ENCODE data around the gene WDR43.

WDR43 gene

DNA sequence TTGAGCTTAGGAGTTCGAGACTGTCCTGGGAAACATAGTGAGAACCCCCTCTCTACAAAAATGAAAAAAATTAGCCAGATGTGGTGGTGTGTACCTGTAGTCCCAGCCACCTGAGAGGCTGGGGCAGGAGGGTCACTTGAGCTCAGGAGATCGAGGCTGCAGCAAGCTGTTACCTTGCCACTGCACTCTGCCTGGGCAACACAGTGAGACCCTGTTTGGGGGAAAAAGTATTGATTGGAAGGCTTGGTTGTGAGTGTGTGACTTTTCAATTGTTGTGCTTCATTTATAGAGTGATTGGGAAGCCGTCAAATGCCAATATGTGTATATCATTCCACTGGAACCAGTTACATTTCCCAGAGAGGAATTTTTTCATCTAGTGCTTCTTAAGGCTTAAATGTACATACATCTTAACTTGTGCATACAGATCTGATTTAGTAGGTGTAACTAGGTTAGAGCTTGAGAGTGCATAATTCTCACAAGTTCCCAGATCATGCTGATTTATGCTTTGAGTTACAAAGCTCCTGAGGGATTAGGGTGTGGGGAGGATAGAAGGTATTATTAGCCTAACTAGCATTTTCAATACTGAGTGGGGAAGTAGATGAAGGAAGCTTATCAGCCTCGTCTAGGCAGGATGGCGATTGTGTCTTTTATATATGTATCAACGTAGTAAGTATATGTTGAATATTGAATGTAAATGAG is 15.3 kb downstream of the WDR43 start:
- DNase-seq: no peak

- peak in 1 of 2 donors; percentile 14 for DNase-seq
These were observed 21.5 kb downstream of the WDR43 start for GRCh38 chr2:28915939-28916338.

DNA sequence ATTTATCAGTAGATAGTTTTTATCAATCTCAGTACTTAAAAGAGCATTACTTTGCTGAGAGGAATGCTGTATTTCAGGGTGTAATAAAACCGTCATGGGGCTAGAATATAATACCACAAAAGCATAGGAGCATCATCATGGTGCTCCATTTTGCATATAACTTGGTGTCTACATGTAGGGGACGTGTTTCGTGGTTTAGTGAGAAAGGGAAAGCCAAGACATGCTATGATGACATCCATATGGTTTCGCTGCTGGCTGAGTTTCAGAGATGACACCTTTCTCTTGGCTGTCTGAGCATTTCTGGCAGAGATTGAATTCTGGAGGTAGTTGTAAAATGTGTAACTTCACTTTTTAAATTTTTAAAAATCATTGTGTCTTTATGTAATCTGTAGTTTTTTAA is 32.4 kb downstream of the WDR43 start:
- DNase-seq: no peak

DNA sequence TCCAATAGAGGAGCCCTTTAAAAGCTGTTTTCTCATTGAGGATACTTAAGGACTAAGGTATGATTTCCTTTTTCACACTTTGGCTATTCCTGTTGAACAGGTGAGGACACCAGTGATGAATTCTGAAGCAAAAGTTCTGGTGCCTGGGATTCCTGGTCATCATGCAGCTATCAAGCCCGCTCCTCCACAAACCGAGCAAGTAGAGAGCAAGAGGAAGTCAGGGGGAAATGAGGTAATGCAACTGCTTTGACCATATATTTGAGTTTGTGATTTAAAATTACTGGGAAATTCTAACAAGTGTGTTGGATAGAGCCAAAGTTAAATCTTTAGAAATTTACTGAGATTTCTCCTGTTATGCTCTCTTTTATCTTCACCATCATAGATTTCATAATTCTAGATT is 33.0 kb downstream of the WDR43 start:
- DNase-seq: no peak

DNA sequence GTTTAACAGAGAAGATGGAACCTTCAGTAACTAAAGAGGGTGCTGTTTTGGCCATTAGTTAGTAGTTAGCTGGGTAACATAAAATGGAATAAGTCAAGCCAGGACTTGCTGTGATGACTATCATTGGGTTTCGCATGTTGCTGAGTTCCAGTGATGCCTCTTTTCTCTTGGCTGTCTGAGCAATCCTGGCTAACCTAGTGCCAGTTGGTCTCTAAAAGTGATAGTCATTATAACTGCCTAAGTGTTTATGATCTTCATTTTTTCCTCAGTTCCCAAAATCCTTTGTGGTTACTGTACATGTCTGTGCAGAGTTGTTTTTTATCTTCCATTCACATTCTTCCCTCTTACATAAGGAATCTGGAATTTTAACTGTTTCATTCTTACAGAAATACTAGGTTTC is 33.4 kb downstream of the WDR43 start:
- DNase-seq: no peak

GRCh38 chr2:28929581-28929980 is 35.1 kb downstream of the WDR43 start:
- no peak for DNase-seq

DNA sequence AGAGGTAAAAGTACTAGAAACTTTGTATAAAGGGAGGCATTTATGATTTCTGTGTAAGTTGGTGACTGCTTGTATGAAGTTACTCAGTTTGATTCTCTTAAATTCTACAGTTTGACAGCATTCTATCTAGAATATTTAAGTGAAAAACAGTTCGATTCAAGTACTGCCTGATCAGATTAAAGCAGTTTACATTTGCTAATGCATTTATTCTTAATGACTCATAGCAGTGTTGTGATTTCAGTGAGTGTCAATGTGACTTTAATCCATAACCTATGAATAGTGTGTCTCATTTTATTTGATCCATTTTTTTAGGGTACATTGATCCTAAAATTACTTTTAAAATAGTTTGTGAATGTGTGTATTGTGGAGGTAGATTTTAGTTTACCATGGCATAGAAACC is 35.7 kb downstream of the WDR43 start:
- no peak for DNase-seq

GRCh38 chr2:28934769-28935168 is 40.3 kb downstream of the WDR43 start:
- DNase-seq: no peak

- DNase-seq: no peak
These were observed 46.5 kb downstream of the WDR43 start for GRCh38 chr2:28941008-28941407.

GRCh38 chr2:28944535-28945248 is 50.2 kb downstream of the WDR43 start:
- no peak for DNase-seq

DNA sequence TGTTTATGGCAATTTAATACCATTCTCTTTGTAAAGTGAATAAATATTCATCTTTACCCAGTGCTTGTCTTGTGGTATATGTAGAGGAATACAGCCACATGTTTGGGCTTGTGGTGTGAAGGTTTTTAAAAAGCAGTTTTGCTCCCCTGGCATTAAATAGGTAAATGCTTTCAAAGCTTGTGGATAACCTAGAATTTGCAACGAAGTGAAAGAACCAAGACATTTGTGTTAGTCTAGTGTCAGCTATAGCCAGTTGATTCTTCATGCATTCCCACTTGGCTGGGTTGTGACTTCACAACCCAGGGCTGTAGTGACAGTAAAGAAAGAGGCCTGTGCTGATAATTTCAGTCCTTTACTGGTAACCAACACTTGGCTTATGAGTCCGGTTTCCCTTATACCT is 53.7 kb downstream of the WDR43 start:
- DNase-seq: no peak

DNA sequence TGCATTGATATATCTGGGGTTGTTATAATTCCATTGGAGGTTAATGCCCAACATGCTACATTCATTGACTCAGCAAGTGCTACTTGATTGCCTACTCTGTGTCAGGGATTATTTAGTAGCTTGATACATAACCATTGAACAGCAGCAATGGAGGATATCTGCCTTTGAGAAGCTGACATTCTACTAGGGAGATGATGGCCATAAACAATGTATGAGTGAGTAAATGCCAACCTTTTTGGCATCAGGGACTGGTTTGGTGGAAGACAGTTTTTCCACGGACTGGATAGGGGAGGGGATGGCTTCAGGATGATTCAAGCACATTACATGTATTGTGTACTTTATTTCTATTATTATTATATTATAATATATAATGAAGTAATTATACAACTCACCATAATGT is 54.7 kb downstream of the WDR43 start:
- DNase-seq: no peak

- DNase-seq: no peak
These were observed 55.3 kb downstream of the WDR43 start for GRCh38 chr2:28949617-28950305.

DNA sequence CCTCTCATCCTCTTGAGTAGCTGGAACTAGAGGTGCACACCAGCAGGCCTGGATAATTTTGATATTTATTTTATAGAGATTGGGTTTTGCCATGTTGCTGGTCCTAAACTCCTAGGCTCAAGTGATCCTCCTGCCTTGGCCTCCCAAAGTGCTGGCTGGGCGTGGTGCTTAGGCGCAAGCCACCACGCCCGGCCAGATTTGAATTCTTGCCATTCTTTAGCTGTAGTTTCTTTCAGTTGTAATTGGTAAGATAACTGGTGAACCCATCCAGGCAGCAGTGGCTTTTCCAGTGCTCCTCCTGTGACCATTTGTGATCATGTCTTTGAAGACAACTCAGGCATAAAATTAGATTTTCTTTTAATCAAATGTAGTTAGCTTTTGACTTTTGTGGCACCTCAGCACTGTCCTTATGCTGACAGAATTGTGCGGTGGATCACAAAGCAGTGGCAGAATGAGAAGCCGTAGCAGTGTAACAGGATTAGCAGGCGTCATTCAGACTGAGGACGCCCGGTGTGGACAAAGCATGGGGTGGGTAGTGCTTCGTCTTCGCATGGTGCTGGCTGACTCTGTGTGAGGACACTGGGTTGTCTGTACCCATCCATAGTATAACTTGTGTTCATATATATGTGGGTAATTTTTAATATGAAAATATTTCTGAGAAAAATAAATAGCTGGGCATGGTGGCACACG is 56.6 kb downstream of the WDR43 start:
- DNase-seq: no peak

GRCh38 chr2:28951910-28952835 is 57.7 kb downstream of the WDR43 start:
- DNase-seq: peak; percentile 82 to 96

GRCh38 chr2:28952836-28953211 is 58.4 kb downstream of the WDR43 start:
- DNase-seq: peak; percentile 48 to 66

DNA sequence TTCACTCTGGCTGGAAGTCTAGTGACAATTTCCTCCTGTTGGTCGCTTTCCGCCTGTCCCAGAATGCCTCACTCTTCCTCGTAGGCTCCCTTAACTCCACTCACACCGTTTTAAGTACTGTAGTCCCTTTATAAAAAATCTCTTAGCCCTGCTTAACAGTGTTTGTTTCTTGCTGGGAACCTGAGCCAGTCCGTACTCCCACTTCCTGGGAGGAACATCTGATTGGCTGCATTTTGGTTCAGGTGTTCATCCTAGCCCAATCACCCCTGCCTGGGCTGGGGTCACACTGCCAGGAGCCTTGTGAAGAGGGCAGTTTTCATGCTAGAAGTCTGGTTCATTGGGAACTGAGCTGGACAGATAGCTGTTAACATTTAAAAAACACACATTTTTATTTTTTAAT is 61.0 kb downstream of the WDR43 start:
- no peak for DNase-seq

DNA sequence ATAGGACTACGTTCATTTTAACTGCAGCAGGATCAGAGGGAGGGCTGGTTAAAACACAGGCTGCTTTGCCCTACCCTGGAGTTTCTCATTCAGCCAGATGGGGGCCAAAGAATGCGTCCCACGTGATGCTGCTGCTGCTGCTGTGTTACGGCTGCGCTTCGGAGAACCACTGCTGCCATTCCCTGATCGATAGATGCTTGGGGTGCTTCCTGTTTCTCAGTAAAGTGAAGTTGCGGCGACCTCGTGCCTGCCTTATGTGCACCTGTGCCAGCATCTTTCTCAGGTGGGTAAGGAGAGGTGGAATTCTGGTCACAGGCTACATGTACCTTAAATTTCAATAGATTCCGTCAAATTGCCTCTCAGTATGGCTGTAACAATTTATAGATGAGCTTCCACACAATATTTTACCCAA is 62.0 kb downstream of the WDR43 start:
- peak; percentile 11 to 46 for DNase-seq

DNA sequence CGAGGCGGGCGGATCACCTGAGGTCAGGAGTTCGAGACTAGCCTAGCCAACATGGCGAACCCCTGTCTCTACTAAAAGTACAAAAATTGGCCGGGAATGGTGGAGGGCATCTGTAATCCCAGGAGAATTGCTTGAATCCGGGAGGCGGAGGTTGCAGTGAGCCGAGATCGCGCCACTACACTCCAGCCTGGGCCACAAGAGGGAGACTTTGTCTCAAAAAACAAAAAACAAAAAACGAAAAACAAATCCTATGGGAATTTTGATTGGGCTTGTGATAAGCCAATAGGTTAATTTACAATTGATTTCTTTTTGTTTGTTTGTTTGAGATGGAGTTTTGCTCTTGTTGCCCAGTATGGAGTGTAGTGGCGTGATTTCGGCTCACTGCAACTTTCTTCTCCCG is 62.4 kb downstream of the WDR43 start:
- no peak for DNase-seq

- DNase-seq: peak; percentile 80 to 89
These were observed 64.2 kb downstream of the WDR43 start for GRCh38 chr2:28958689-28959088.

GRCh38 chr2:28960401-28960800 is 65.9 kb downstream of the WDR43 start:
- peak in 1 of 2 donors; percentile 10 for DNase-seq

DNA sequence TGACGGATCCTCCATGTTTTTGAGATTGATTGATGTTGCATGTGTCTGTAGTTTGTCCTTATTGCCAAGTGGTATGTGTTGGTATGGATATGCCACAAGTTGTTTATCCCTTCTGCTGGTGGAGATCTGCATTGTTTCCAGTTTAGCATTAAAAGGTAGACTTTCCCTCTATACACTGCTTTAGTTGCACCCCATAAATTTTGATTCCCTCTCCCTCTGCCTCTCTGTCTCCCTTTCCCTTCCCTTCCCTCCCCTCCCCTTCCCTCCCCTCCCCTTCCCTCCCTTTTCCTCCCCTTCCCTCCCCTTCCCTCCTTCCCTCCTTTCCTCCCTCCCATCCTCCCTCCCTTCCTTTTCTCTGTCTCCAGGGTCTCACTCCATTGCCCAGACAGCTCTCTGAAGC is 68.0 kb downstream of the WDR43 start:
- no peak for DNase-seq

Data from inflammatory macrophage (primary cell).